PC-3 (cell line): ENCODE results near the gene KCNH8. TPM values are rescaled to one million over a fixed set of nuclear protein-coding genes. Genes with fewer than 3 reads are reported as not detected.

Experiments used
- ATAC-seq: fragments of 200-7000 bp; cut with Tn5 transposase; 2 replicates; pipeline ENCODE4 v1.9.1; 2020; ENCODE audit warnings: mild to moderate bottlenecking, moderate library complexity
- BruUV-seq: library from RNA; stranded (reverse); fragments of 400-500 nt; replicated peaks from 2 replicates; lab custom pipeline; 2021; lab: Mats Ljungman, UMichigan
- CTCF ChIA-PET: fragments of 300-600 bp; sonication (Branson Sonifier 250); formaldehyde crosslinking; loops from one replicate; lab custom pipeline; 2022; ENCODE audit warnings: antibody characterized with exemption; lab: Charles Lee
- POLR2A ChIA-PET: fragments of 300-600 bp; sonication (Branson Sonifier 250); formaldehyde crosslinking; loops from one replicate; lab custom pipeline; 2022; ENCODE audit warnings: antibody characterized with exemption; ENCODE audit not compliant: unreplicated experiment; lab: Charles Lee
- DNase-seq: peaks from one replicate; pipeline ENCODE4 v3.0.0-alpha.2; 2015
- H2AFZ ChIP-seq: fragments of 300-600 bp; sonication (generic); 2 replicates; pipeline ENCODE4 v1.6.0; 2016; ENCODE audit warnings: antibody characterized with exemption, low read length
- H3F3A ChIP-seq: fragments of 300-600 bp; sonication (generic); one replicate; pipeline ENCODE4 v1.6.0; 2017; ENCODE audit warnings: antibody characterized with exemption, low read length, control low read depth, mild to moderate bottlenecking; ENCODE audit not compliant: unreplicated experiment
- H3K27ac ChIP-seq: fragments of 300-600 bp; sonication (generic); 2 replicates; pipeline ENCODE4 v1.5.1; 2016; ENCODE audit warnings: mild to moderate bottlenecking, low read length
- H3K27me3 ChIP-seq: fragments of 300-600 bp; sonication (generic); 2 replicates; pipeline ENCODE4 v1.6.1; 2016; ENCODE audit warnings: low read length, mixed read lengths
- H3K36me3 ChIP-seq: fragments of 300-600 bp; sonication (generic); 2 replicates; pipeline ENCODE4 v1.6.1; 2016; ENCODE audit warnings: low read depth, mixed run types, low read length, mixed read lengths
- H3K4me1 ChIP-seq: fragments of 300-600 bp; sonication (generic); 2 replicates; pipeline ENCODE4 v1.5.1; 2016; ENCODE audit warnings: low read length; ENCODE audit not compliant: insufficient read depth
- H3K4me2 ChIP-seq: fragments of 300-600 bp; sonication (generic); 2 replicates; pipeline ENCODE4 v1.6.0; 2016; ENCODE audit warnings: low read length
- H3K4me3 ChIP-seq: fragments of 300-600 bp; sonication (generic); 2 replicates; pipeline ENCODE4 v1.5.1; 2016; ENCODE audit warnings: mild to moderate bottlenecking, low read length, mixed read lengths
- H3K79me2 ChIP-seq: fragments of 300-600 bp; sonication (generic); 2 replicates; pipeline ENCODE4 v1.6.1; 2017; ENCODE audit warnings: low read length, mixed read lengths
- H3K9ac ChIP-seq: fragments of 300-600 bp; sonication (generic); 2 replicates; pipeline ENCODE4 v1.6.0; 2016; ENCODE audit warnings: mild to moderate bottlenecking, low read length
- H3K9me2 ChIP-seq: fragments of 300-600 bp; sonication (generic); replicated peaks from 2 replicates; pipeline ENCODE4 v1.6.1; 2016; ENCODE audit warnings: mixed run types, low read length, mixed read lengths
- H3K9me3 ChIP-seq: fragments of 300-600 bp; sonication (generic); 2 replicates; pipeline ENCODE4 v1.6.1; 2016; ENCODE audit warnings: low read length, mixed read lengths
- H4K20me1 ChIP-seq: fragments of 300-600 bp; sonication (generic); 2 replicates; pipeline ENCODE4 v1.6.1; 2016; ENCODE audit warnings: low read length, mixed read lengths
- CTCF ChIP-seq: fragments of 300-600 bp; sonication (generic); conservative IDR thresholded peaks from 2 replicates; pipeline ENCODE4 v1.5.1; 2017; ENCODE audit warnings: antibody characterized with exemption, low read depth, mild to moderate bottlenecking, low read length
- EZH2 ChIP-seq: fragments of 300-600 bp; sonication (generic); IDR thresholded peaks from one replicate; pipeline ENCODE4 v1.6.1; 2017; ENCODE audit warnings: antibody characterized with exemption, mild to moderate bottlenecking, low read length; ENCODE audit not compliant: unreplicated experiment
- EZH2phosphoT487 ChIP-seq: fragments of 300-600 bp; sonication (generic); IDR thresholded peaks from 2 replicates; pipeline ENCODE4 v1.6.1; 2018; ENCODE audit warnings: mild to moderate bottlenecking, antibody characterized with exemption, low read length, borderline replicate concordance
- intact Hi-C: fragments of 100-400 bp; cut with micrococcal nuclease; formaldehyde crosslinking; loops from 2 replicates; pipeline ENCODE4 v1.9.0; 2023
- total RNA-seq: library from RNA; depleted of rRNA; stranded (reverse); fragments of >200 nt; gene quantifications from 2 replicates; pipeline ENCODE4 v1.2.3, GENCODE V29; 2014

The KCNH8 gene
- total RNA-seq, 1 experiment from 2014 or later: not detected

DNA sequence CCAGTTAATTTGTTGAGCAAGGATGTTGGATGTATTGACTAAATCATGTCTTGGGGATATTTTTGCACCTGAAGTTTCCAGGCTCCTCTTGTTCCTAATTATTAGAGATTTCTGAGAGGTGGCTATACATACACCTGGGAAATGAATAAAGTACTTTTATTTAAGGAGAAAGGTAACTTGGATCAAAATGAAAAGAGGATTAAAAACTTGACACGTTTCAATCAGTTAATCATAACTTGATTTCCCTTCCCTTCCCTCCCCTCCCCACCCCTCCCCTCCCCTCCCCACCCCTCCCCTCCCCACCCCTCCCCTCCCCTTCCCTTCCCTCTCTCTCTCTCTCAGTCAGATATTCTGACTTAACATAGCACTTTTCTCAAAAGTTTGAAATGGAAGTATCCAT is 126.3 kb downstream of the KCNH8 start:
- Histone ChIP-seq H2AFZ (no peak overlapping the region), H3K4me2 (no peak overlapping the region)

GRCh38 chr3:19284974-19285373 is 136.7 kb downstream of the KCNH8 start:
- Histone ChIP-seq H3K27me3 (no peaks in the 10 kb centered on the region), H3K9me2 (no peaks in the 10 kb centered on the region), H3K36me3 (no peaks in the 10 kb centered on the region), H3K9me3 (no peaks in the 10 kb centered on the region), H3K9ac (no peak overlapping the region), H3F3A (no peaks in the 10 kb centered on the region), H2AFZ (no peak overlapping the region), H3K27ac (no peak overlapping the region), H4K20me1 (no peaks in the 10 kb centered on the region), H3K4me1 (no peaks in the 10 kb centered on the region), H3K4me3 (no peak overlapping the region), H3K79me2 (no peaks in the 10 kb centered on the region), H3K4me2 (no peak overlapping the region)
- ATAC-seq: no peak
- TF ChIP-seq EZH2phosphoT487 (no peak), EZH2 (no peak), CTCF (no peak)
- ChIA-PET POLR2A (no interaction called here), CTCF (no interaction called here)
- no peak for DNase-seq
- no TSS peak for BruUV-seq
- intact Hi-C loops: no loop called here

More for the DNA sequence above, 126.3 kb downstream of the KCNH8 start:
- H3K36me3 ChIP-seq: no peaks in the 10 kb centered on the region
- H3K27ac ChIP-seq: no peak overlapping the region
- H3F3A ChIP-seq: no peaks in the 10 kb centered on the region
- H3K9me3 ChIP-seq: no peaks in the 10 kb centered on the region
- H4K20me1 ChIP-seq: no peaks in the 10 kb centered on the region
- H3K9me2 ChIP-seq: no peaks in the 10 kb centered on the region
- no peak for TF ChIP-seq CTCF
- no peak for TF ChIP-seq EZH2phosphoT487
- no peak for TF ChIP-seq EZH2
- no peak overlapping the region for H3K9ac ChIP-seq
- intact Hi-C loops: no loop called here
- no peak for ATAC-seq
- ChIA-PET POLR2A (no interaction called here), CTCF (no interaction called here)
- no peaks in the 10 kb centered on the region for H3K4me1 ChIP-seq
- no peak overlapping the region for H3K4me3 ChIP-seq
- BruUV-seq: no TSS peak
- H3K27me3 ChIP-seq: no peaks in the 10 kb centered on the region
- H3K79me2 ChIP-seq: no peaks in the 10 kb centered on the region
- no peak for DNase-seq

- Histone ChIP-seq H3K79me2 (no peaks in the 10 kb centered on the region), H3K36me3 (no peaks in the 10 kb centered on the region), H3K4me3 (no peak overlapping the region), H3K27ac (no peak overlapping the region), H2AFZ (no peak overlapping the region), H3K9me2 (no peaks in the 10 kb centered on the region), H4K20me1 (no peaks in the 10 kb centered on the region), H3K4me2 (no peak overlapping the region), H3K9me3 (no peaks in the 10 kb centered on the region; the same call in 1 of the 2 replicates), H3K4me1 (no peaks in the 10 kb centered on the region), H3K9ac (no peak overlapping the region), H3F3A (no peaks in the 10 kb centered on the region), H3K27me3 (no peaks in the 10 kb centered on the region)
- TF ChIP-seq CTCF (no peak), EZH2phosphoT487 (no peak), EZH2 (no peak)
- DNase-seq (no peak), ATAC-seq (no peak)
- intact Hi-C loops: no loop called here
- POLR2A ChIA-PET: no interaction called here
- BruUV-seq: no TSS peak
- CTCF ChIA-PET: no interaction called here
Measured at GRCh38 chr3:19293295-19293694, 145.0 kb downstream of the KCNH8 start.
